ENCODE results near the gene ARFGAP3. TPM values are rescaled to one million over a fixed set of nuclear protein-coding genes. Genes with fewer than 3 reads are reported as not detected.

Gene ARFGAP3
- total and polyA plus RNA-seq, 7 experiments from 2014 or later, result 22.9 to 38.4 (median 30.6) TPM

DNA sequence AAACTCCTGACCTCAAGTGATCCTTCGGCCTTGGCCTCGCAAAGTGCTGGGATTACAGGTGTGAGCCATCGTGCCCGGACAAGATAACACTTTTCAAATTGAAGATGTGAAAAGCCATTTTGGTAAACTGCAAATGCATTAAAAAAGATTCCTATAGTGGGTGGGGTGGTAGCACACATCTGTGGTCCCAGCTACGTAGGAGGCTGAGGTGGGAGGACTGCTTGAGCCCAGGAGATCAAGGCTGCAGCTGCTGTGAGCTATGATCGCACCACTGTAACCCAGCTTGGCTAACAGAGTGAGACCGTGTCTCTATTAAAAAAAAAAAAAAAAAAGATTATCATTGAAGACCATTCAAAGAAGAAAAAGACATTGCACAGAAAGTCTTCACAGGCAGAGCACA is 16.9 kb upstream of the ARFGAP3 start:
- intact Hi-C loops (cut with micrococcal nuclease), result no loop called here
- POLR2A ChIA-PET, result interaction anchor here (0.6 kb wide), 1 partner anchor 156 kb away, joined by 3 read pairs; no protein-coding TSS in a partner anchor
- peaks cover 0 to 34% (median 4%) of the 10 kb centered on the region in 5 donors for H3K36me3 Mint-ChIP-seq
- no peaks in the 10 kb centered on the region for H3K9me3 ChIP-seq (ENCODE audit: control insufficient read depth in 2 of 3, low read length in 3 of 3)
- DNase-seq, result no peak
- H3K27ac Mint-ChIP-seq, result peak overlapping the region in 1 of 9 donors; percentile 63
- H3K27me3 Mint-ChIP-seq, result no peaks in the 10 kb centered on the region
- no peaks in the 10 kb centered on the region for H3K27me3 ChIP-seq (ENCODE audit: control insufficient read depth in 2 of 2, insufficient read depth in 2 of 2, low read length in 2 of 2)
- H3K9me3 Mint-ChIP-seq, result no peaks in the 10 kb centered on the region
- no peak overlapping the region for H3K27ac ChIP-seq (ENCODE audit: low read depth, low read length)
- no peak overlapping the region for H3K4me3 ChIP-seq (ENCODE audit: low read length)
- peaks cover 0 to 76% (median 8%) of the 10 kb centered on the region in 3 experiments for H3K36me3 ChIP-seq (ENCODE audit: control insufficient read depth in 2 of 3, insufficient read depth in 3 of 3, low read length in 3 of 3)
- CTCF ChIA-PET, result no interaction called here
- peaks cover 0 to 1% (median 0%) of the 10 kb centered on the region in 7 donors for H3K4me1 Mint-ChIP-seq
- H3K4me3 Mint-ChIP-seq, result no peak overlapping the region
- no peaks in the 10 kb centered on the region for H3K4me1 ChIP-seq (ENCODE audit: control insufficient read depth in 2 of 2, insufficient read depth in 2 of 2, low read length in 2 of 2)
- no peak for ATAC-seq

- no peak for ATAC-seq
- CTCF ChIA-PET, result no interaction called here
Measured at GRCh38 chr22:42873356-42873755, 16.3 kb upstream of the ARFGAP3 start.

DNA sequence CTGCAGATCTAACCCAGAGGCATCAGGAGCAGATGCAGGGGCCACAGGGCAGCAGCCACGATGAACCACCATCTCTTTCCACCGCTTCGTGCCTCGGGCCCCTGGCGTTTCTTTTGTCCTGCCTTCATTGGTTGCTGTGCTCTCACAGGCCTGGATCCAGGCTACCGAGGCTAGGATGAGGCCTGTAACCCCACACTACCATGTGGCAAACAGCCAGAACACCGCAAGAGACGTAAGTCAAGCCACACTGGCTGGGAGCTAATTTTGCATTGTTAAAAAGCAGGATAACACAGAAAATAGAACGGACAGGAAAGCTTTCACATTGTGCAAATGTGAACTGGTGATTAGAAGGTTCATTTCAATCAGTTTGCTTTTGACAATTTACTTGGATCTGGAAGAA is 15.7 kb upstream of the ARFGAP3 start:
- Mint-ChIP-seq H3K4me3 (no peak overlapping the region), H3K4me1 (peaks cover 0 to 1% (median 1%) of the 10 kb centered on the region in 7 donors), H3K27ac (peak overlapping the region in 2 of 9 donors; percentile 38 to 54), H3K9me3 (no peaks in the 10 kb centered on the region), H3K27me3 (no peaks in the 10 kb centered on the region), H3K36me3 (peaks cover 0 to 25% (median 4%) of the 10 kb centered on the region in 5 donors)
- Histone ChIP-seq H3K4me3 (ENCODE audit: low read length) (no peak overlapping the region), H3K27me3 (ENCODE audit: control insufficient read depth in 2 of 2, insufficient read depth in 2 of 2, low read length in 2 of 2) (no peaks in the 10 kb centered on the region), H3K36me3 (ENCODE audit: control insufficient read depth in 2 of 3, insufficient read depth in 3 of 3, low read length in 3 of 3) (peaks cover 0 to 64% (median 8%) of the 10 kb centered on the region in 3 experiments), H3K4me1 (ENCODE audit: control insufficient read depth in 2 of 2, insufficient read depth in 2 of 2, low read length in 2 of 2) (no peaks in the 10 kb centered on the region), H3K27ac (ENCODE audit: low read depth, low read length) (no peak overlapping the region), H3K9me3 (ENCODE audit: control insufficient read depth in 2 of 3, low read length in 3 of 3) (no peaks in the 10 kb centered on the region)
- ChIA-PET POLR2A (no interaction called here), CTCF (no interaction called here)
- intact Hi-C loops (cut with micrococcal nuclease), result no loop called here
- DNase-seq (no peak), ATAC-seq (no peak)

More at GRCh38 chr22:42873356-42873755, 16.3 kb upstream of the ARFGAP3 start:
- peaks cover 0 to 29% (median 4%) of the 10 kb centered on the region in 5 donors for H3K36me3 Mint-ChIP-seq
- Histone ChIP-seq H3K4me3 (ENCODE audit: low read length) (no peak overlapping the region), H3K4me1 (ENCODE audit: control insufficient read depth in 2 of 2, insufficient read depth in 2 of 2, low read length in 2 of 2) (no peaks in the 10 kb centered on the region), H3K36me3 (ENCODE audit: control insufficient read depth in 2 of 3, insufficient read depth in 3 of 3, low read length in 3 of 3) (peaks cover 0 to 70% (median 8%) of the 10 kb centered on the region in 3 experiments), H3K27me3 (ENCODE audit: control insufficient read depth in 2 of 2, insufficient read depth in 2 of 2, low read length in 2 of 2) (no peaks in the 10 kb centered on the region), H3K27ac (ENCODE audit: low read depth, low read length) (no peak overlapping the region), H3K9me3 (ENCODE audit: control insufficient read depth in 2 of 3, low read length in 3 of 3) (no peaks in the 10 kb centered on the region)
- DNase-seq, result no peak
- peaks cover 0 to 1% (median 0%) of the 10 kb centered on the region in 7 donors for H3K4me1 Mint-ChIP-seq
- H3K9me3 Mint-ChIP-seq, result no peaks in the 10 kb centered on the region
- no peaks in the 10 kb centered on the region for H3K27me3 Mint-ChIP-seq
- POLR2A ChIA-PET, result interaction anchor here (0.6 kb wide), 1 partner anchor 157 kb away, joined by 3 read pairs; no protein-coding TSS in a partner anchor
- intact Hi-C loops (cut with micrococcal nuclease), result no loop called here
- peak overlapping the region in 3 of 9 donors; percentile 38 to 65 (median 54) for H3K27ac Mint-ChIP-seq
- H3K4me3 Mint-ChIP-seq, result no peak overlapping the region

DNA sequence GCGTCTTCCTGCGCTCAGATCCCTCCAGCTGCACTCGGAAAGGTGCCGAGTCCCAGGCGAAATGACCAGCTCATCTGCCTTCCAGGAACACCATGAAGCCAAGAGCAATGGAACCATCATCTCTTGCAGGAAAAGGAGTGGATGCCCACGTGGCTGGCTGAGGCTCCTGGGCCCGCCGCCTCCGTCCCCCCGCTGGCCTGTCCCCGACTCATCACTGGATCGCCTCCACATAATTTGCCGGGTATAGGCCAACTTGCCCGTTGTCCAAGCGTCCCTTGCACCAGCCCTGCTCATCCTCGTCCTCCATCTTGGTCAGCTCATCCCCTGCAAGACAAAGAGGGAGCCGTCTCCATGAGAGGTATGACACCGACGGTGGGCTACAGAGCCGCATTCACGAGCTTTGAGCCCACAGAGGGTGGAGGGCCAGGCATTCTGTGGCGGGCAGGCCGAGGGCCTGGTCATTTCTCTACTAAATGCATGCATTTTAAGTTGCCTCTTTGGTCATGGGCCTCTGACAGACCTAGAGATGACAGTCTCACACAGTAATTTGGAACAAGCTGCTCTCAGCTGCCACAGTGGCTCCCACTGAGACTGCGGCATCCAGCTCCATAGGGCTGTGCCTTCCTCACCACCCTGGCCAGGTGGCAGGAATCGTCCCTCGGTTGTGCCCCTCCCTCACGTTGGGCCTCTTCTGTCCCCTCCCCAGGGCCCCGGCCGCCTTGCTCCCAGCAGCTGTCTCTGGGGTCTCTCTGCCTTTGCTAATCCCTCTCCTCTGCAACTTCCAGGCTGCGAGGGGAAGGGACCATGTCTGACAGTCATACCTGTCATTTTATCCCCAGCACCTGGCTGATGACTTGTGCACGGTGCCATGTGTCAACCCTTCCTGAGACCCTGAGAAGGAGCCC is 14.3 kb upstream of the ARFGAP3 start:
- H3K9me3 Mint-ChIP-seq, result no peaks in the 10 kb centered on the region
- POLR2A ChIA-PET, result no interaction called here
- no peak overlapping the region for H3K27ac ChIP-seq (ENCODE audit: low read depth, low read length)
- no peak overlapping the region for H3K4me3 Mint-ChIP-seq
- peaks cover 0 to 50% (median 3%) of the 10 kb centered on the region in 3 experiments for H3K36me3 ChIP-seq (ENCODE audit: control insufficient read depth in 2 of 3, insufficient read depth in 3 of 3, low read length in 3 of 3)
- CTCF ChIA-PET, result interaction anchor here (1.0 to 1.5 kb wide), 2 partner anchors 10 to 13 kb away, joined by 3 read pairs; no protein-coding TSS in a partner anchor
- H3K4me1 Mint-ChIP-seq, result peaks cover 0 to 5% (median 1%) of the 10 kb centered on the region in 7 donors
- H3K27me3 ChIP-seq (ENCODE audit: control insufficient read depth in 2 of 2, insufficient read depth in 2 of 2, low read length in 2 of 2), result no peaks in the 10 kb centered on the region
- ATAC-seq (no peak), DNase-seq (no peak)
- H3K27ac Mint-ChIP-seq, result no peak overlapping the region
- intact Hi-C loops (cut with micrococcal nuclease), result no loop called here
- H3K27me3 Mint-ChIP-seq, result no peaks in the 10 kb centered on the region
- H3K36me3 Mint-ChIP-seq, result peaks cover 0 to 16% (median under 1%) of the 10 kb centered on the region in 5 donors
- no peaks in the 10 kb centered on the region for H3K4me1 ChIP-seq (ENCODE audit: control insufficient read depth in 2 of 2, insufficient read depth in 2 of 2, low read length in 2 of 2)
- no peak overlapping the region for H3K4me3 ChIP-seq (ENCODE audit: low read length)
- H3K9me3 ChIP-seq (ENCODE audit: control insufficient read depth in 2 of 3, low read length in 3 of 3), result no peaks in the 10 kb centered on the region

DNA sequence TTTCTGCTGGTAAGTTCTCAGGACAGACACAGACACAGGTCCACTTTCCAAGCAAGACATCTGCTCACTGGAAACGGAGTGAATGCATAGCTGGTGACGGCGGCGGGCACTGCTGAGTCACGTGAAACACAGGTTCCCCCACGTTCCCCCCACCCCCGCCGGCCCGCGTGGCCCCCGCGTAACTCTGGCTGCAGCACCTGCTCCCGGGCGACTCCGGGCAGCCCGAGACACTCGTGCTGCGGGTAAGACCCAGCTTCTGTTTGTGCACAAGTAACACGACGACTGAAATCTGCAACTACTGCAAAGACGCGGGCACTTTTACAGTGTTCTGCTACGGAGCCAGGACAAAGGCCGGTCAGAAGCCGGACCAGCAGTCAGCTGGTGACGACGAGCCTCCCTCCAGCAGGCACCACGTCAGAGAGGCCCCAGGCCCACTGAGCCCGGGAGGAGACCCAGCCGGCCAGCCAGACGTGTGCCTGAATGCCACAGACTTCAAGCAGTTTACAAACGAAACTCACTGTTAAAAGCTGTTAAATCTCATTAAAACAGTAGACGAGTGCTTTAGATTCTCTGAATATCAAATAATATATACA is 12.9 kb upstream of the ARFGAP3 start:
- Histone ChIP-seq H3K9me3 (ENCODE audit: control insufficient read depth in 2 of 3, low read length in 3 of 3) (no peaks in the 10 kb centered on the region), H3K4me3 (ENCODE audit: low read length) (no peak overlapping the region), H3K4me1 (ENCODE audit: control insufficient read depth in 2 of 2, insufficient read depth in 2 of 2, low read length in 2 of 2) (no peaks in the 10 kb centered on the region), H3K27me3 (ENCODE audit: control insufficient read depth in 2 of 2, insufficient read depth in 2 of 2, low read length in 2 of 2) (no peaks in the 10 kb centered on the region), H3K27ac (ENCODE audit: low read depth, low read length) (no peak overlapping the region), H3K36me3 (ENCODE audit: control insufficient read depth in 2 of 3, insufficient read depth in 3 of 3, low read length in 3 of 3) (peaks cover 0 to 36% (median 2%) of the 10 kb centered on the region in 3 experiments)
- ChIA-PET CTCF (no interaction called here), POLR2A (no interaction called here)
- Mint-ChIP-seq H3K27me3 (no peaks in the 10 kb centered on the region), H3K36me3 (peaks cover 0 to 18% (median 0%) of the 10 kb centered on the region in 5 donors), H3K9me3 (peaks cover 0 to 2% (median 0%) of the 10 kb centered on the region in 11 donors), H3K4me1 (peaks cover 0 to 5% (median 1%) of the 10 kb centered on the region in 7 donors), H3K4me3 (no peak overlapping the region), H3K27ac (no peak overlapping the region)
- DNase-seq (no peak), ATAC-seq (no peak)
- intact Hi-C loops (cut with micrococcal nuclease), result no loop called here

GRCh38 chr22:42869463-42869862 is 12.4 kb upstream of the ARFGAP3 start:
- ChIA-PET POLR2A (no interaction called here), CTCF (no interaction called here)
- H3K4me3 ChIP-seq (ENCODE audit: low read length), result no peak overlapping the region
- H3K27ac ChIP-seq (ENCODE audit: low read depth, low read length), result no peak overlapping the region
- peaks cover 0 to 34% (median 2%) of the 10 kb centered on the region in 3 experiments for H3K36me3 ChIP-seq (ENCODE audit: control insufficient read depth in 2 of 3, insufficient read depth in 3 of 3, low read length in 3 of 3)
- no peaks in the 10 kb centered on the region for H3K4me1 ChIP-seq (ENCODE audit: control insufficient read depth in 2 of 2, insufficient read depth in 2 of 2, low read length in 2 of 2)
- Mint-ChIP-seq H3K4me3 (no peak overlapping the region), H3K36me3 (peaks cover 0 to 20% (median 3%) of the 10 kb centered on the region in 5 donors), H3K27ac (no peak overlapping the region), H3K27me3 (no peaks in the 10 kb centered on the region), H3K4me1 (peaks cover 0 to 5% (median 1%) of the 10 kb centered on the region in 7 donors), H3K9me3 (peaks cover 0 to 2% (median 0%) of the 10 kb centered on the region in 11 donors)
- H3K9me3 ChIP-seq (ENCODE audit: control insufficient read depth in 2 of 3, low read length in 3 of 3), result no peaks in the 10 kb centered on the region
- no peak for ATAC-seq
- intact Hi-C loops (cut with micrococcal nuclease), result no loop called here
- no peak for DNase-seq
- no peaks in the 10 kb centered on the region for H3K27me3 ChIP-seq (ENCODE audit: control insufficient read depth in 2 of 2, insufficient read depth in 2 of 2, low read length in 2 of 2)

All from naive thymus-derived CD4-positive, alpha-beta T cell (primary cell).